H1 (cell line): ENCODE results near the gene RPTOR. TPM values are rescaled to one million over a fixed set of nuclear protein-coding genes. Genes with fewer than 3 reads are reported as not detected.

Experiments
- CTCF ChIA-PET: fragments of 300-600 bp; sonication (Branson Sonifier 250); formaldehyde crosslinking; loops from one replicate; lab custom pipeline; 2021; ENCODE audit not compliant: partially characterized antibody; lab: Charles Lee
- POLR2A ChIA-PET: fragments of 300-600 bp; sonication (Branson Sonifier 250); formaldehyde crosslinking; loops from one replicate; lab custom pipeline; 2021; ENCODE audit warnings: inconsistent platforms; ENCODE audit not compliant: partially characterized antibody; lab: Charles Lee
- DNase-seq, 2 experiments: peaks; one replicate each; pipeline versions ENCODE4 v3.0.0 to v3.0.0-alpha.2; 2010 to 2022; ENCODE audit warnings: low spot score in 2 of 2, low read depth in 1 of 2, mixed read lengths in 1 of 2
- FAIRE-seq: peaks from 2 replicates; lab custom pipeline; 2011; peaks lifted over from hg19 to GRCh38; lab: Jason Lieb, UNC
- H2AFZ ChIP-seq: 2 replicates; pipeline ENCODE4 v1.8.1; 2012; ENCODE audit warnings: low read length, inconsistent platforms
- H2AK5ac ChIP-seq: 2 replicates; pipeline ENCODE4 v1.6.1; 2013; ENCODE audit warnings: low read depth, low read length
- H2BK120ac ChIP-seq: replicated peaks from 2 replicates; pipeline ENCODE3; 2013; ENCODE audit warnings: low read depth, low read length, inconsistent platforms
- H2BK12ac ChIP-seq: 2 replicates; pipeline ENCODE4 v1.6.1; 2013; ENCODE audit warnings: low read depth, low read length
- H2BK15ac ChIP-seq: 2 replicates; pipeline ENCODE4 v1.6.1; 2013; ENCODE audit warnings: low read length
- H2BK20ac ChIP-seq: 2 replicates; pipeline ENCODE4 v1.6.1; 2013; ENCODE audit warnings: low read length
- H2BK5ac ChIP-seq: 2 replicates; pipeline ENCODE4 v1.6.1; 2013; ENCODE audit warnings: low read depth, low read length
- H3K14ac ChIP-seq: 2 replicates; pipeline ENCODE4 v1.6.1; 2013; ENCODE audit warnings: inconsistent platforms; ENCODE audit not compliant: insufficient read length
- H3K18ac ChIP-seq: 2 replicates; pipeline ENCODE4 v1.6.1; 2013; ENCODE audit warnings: low read length; ENCODE audit errors: extremely low read depth
- H3K23ac ChIP-seq: 2 replicates; pipeline ENCODE4 v1.6.1; 2013; ENCODE audit warnings: inconsistent platforms; ENCODE audit not compliant: insufficient read length
- H3K23me2 ChIP-seq: 2 replicates; pipeline ENCODE4 v1.6.1; 2013; ENCODE audit warnings: low read depth, low read length
- H3K27ac ChIP-seq: 2 replicates; pipeline ENCODE4 v1.6.1; 2011; ENCODE audit warnings: low read depth, low read length, inconsistent platforms
- H3K27me3 ChIP-seq, 4 experiments: replicated peaks in 1 of 4; 1 replicate in 1 of 4; 2 replicates in 3 of 4; pipeline versions ENCODE4 v1.6.1 to v1.8.1; 2011 to 2013; ENCODE audit warnings: low read length in 3 of 4, mild to moderate bottlenecking in 3 of 4, inconsistent platforms in 2 of 4, mixed read lengths in 2 of 4, moderate library complexity in 1 of 4; ENCODE audit not compliant: control insufficient read depth in 3 of 4, insufficient read depth in 3 of 4; ENCODE audit errors: extremely low read depth in 1 of 4
- H3K36me3 ChIP-seq, 4 experiments: 2 replicates each; pipeline versions ENCODE4 v1.6.1 to v1.8.1; 2011 to 2013; ENCODE audit warnings: mild to moderate bottlenecking in 4 of 4, low read length in 3 of 4, moderate library complexity in 2 of 4, control low read depth in 1 of 4, inconsistent platforms in 1 of 4; ENCODE audit not compliant: insufficient read depth in 4 of 4, control insufficient read depth in 2 of 4
- H3K4ac ChIP-seq: replicated peaks from 2 replicates; pipeline ENCODE3; 2013; ENCODE audit warnings: low read length, low read depth, mixed read lengths, inconsistent platforms; ENCODE audit not compliant: insufficient read length
- H3K4me1 ChIP-seq, 4 experiments: replicated peaks in 1 of 4; 1 replicate in 1 of 4; 2 replicates in 3 of 4; pipeline versions ENCODE4 v1.6.1 to v1.8.1; 2011 to 2013; ENCODE audit warnings: low read length in 3 of 4, inconsistent platforms in 2 of 4, mixed read lengths in 1 of 4; ENCODE audit not compliant: insufficient read depth in 4 of 4, control insufficient read depth in 3 of 4
- H3K4me2 ChIP-seq, 2 experiments: 2 replicates each; pipeline versions ENCODE4 v1.6.1 to v1.8.1; 2011 to 2013; ENCODE audit warnings: low read depth in 2 of 2, low read length in 2 of 2, control low read depth in 1 of 2, inconsistent platforms in 1 of 2, mild to moderate bottlenecking in 1 of 2; ENCODE audit not compliant: insufficient read depth in 1 of 2
- H3K4me3 ChIP-seq, 4 experiments: fragments of 200-600, 300-600 bp in 1 of 4; sonication (generic), shearing (Covaris generic), sonication (Bioruptor Twin) in 1 of 4; 2 replicates each; pipeline versions ENCODE4 v1.5.1 to v1.8.1; 2011 to 2016; ENCODE audit warnings: low read length in 4 of 4, low read depth in 3 of 4, control low read depth in 2 of 4, inconsistent platforms in 2 of 4, mild to moderate bottlenecking in 2 of 4, mixed read lengths in 1 of 4, moderate library complexity in 1 of 4; ENCODE audit not compliant: insufficient read depth in 2 of 4; ENCODE audit errors: extremely low read depth in 1 of 4
- H3K56ac ChIP-seq: replicated peaks from 2 replicates; pipeline ENCODE3; 2013; ENCODE audit warnings: low read depth, mild to moderate bottlenecking, mixed read lengths, low read length, inconsistent platforms; ENCODE audit not compliant: insufficient read length
- H3K79me1 ChIP-seq: 2 replicates; pipeline ENCODE4 v1.6.1; 2013; ENCODE audit warnings: low read depth, low read length, control low read depth
- H3K79me2 ChIP-seq, 2 experiments: 2 replicates each; pipeline versions ENCODE4 v1.6.1 to v1.8.1; 2012 to 2013; ENCODE audit warnings: low read length in 2 of 2, mild to moderate bottlenecking in 2 of 2, inconsistent platforms in 1 of 2; ENCODE audit not compliant: insufficient read depth in 2 of 2, control insufficient read depth in 1 of 2
- H3K9ac ChIP-seq, 4 experiments: replicated peaks in 1 of 4; 1 replicate in 1 of 4; 2 replicates in 3 of 4; pipeline versions ENCODE4 v1.6.1 to v1.8.1; 2011 to 2013; ENCODE audit warnings: low read depth in 3 of 4, low read length in 3 of 4, control low read depth in 2 of 4, mild to moderate bottlenecking in 2 of 4, moderate library complexity in 2 of 4, inconsistent platforms in 1 of 4; ENCODE audit errors: extremely low read depth in 1 of 4
- H3K9me3 ChIP-seq, 2 experiments: 2 replicates each; pipeline versions ENCODE4 v1.6.1 to v1.8.1; 2012 to 2013; ENCODE audit warnings: mild to moderate bottlenecking in 2 of 2, moderate library complexity in 2 of 2, control low read depth in 1 of 2, inconsistent platforms in 1 of 2, low read depth in 1 of 2, low read length in 1 of 2, mixed read lengths in 1 of 2; ENCODE audit not compliant: insufficient read depth in 2 of 2
- H4K20me1 ChIP-seq, 2 experiments: replicated peaks in 1 of 2; 2 replicates each; pipeline versions ENCODE3 to v1.8.1; 2011 to 2013; ENCODE audit warnings: inconsistent platforms in 2 of 2, low read length in 2 of 2, mild to moderate bottlenecking in 1 of 2; ENCODE audit not compliant: insufficient read depth in 2 of 2, control insufficient read depth in 1 of 2
- H4K5ac ChIP-seq: 2 replicates; pipeline ENCODE4 v1.6.1; 2013; ENCODE audit warnings: low read length, low read depth, mixed read lengths, inconsistent platforms; ENCODE audit not compliant: insufficient read length
- H4K8ac ChIP-seq: 2 replicates; pipeline ENCODE4 v1.8.0; 2013; ENCODE audit warnings: mild to moderate bottlenecking, moderate library complexity, low read length, inconsistent platforms; ENCODE audit not compliant: insufficient read depth; ENCODE audit errors: extremely low read depth
- H4K91ac ChIP-seq: replicated peaks from 2 replicates; pipeline ENCODE3; 2013; ENCODE audit warnings: low read length, mixed read lengths, inconsistent platforms; ENCODE audit not compliant: insufficient read length
- ASH2L ChIP-seq: fragments of 200-600, 300-600 bp; sonication (generic); IDR thresholded peaks from one replicate; pipeline ENCODE4 v1.7.1; 2017; ENCODE audit warnings: low read length
- CHD1 ChIP-seq: IDR thresholded peaks from 2 replicates; pipeline ENCODE4 v1.6.1; 2012; ENCODE audit warnings: low read depth, low read length, improper control_type of control experiment
- EGR1 ChIP-seq: IDR thresholded peaks from 2 replicates; pipeline ENCODE4 v1.6.1; 2011; ENCODE audit warnings: low read depth, low read length, borderline replicate concordance
- FOSL1 ChIP-seq: IDR thresholded peaks from 2 replicates; pipeline ENCODE4 v1.6.1; 2011; ENCODE audit warnings: mild to moderate bottlenecking, low read depth, low read length, moderate library complexity; ENCODE audit not compliant: insufficient read depth
- GABPA ChIP-seq: IDR thresholded peaks from 2 replicates; pipeline ENCODE4 v1.6.1; 2011; ENCODE audit warnings: mild to moderate bottlenecking, low read length, moderate library complexity, borderline replicate concordance; ENCODE audit not compliant: insufficient read depth
- PHF8 ChIP-seq: fragments of 200-600 bp; sonication (generic); conservative IDR thresholded peaks from 2 replicates; pipeline ENCODE4 v1.7.1; 2012; ENCODE audit warnings: low read depth, mild to moderate bottlenecking, inconsistent platforms, low read length, moderate library complexity
- POLR2AphosphoS5 ChIP-seq: IDR thresholded peaks from 2 replicates; pipeline ENCODE4 v1.6.1; 2011; ENCODE audit warnings: low read depth, low read length
- SAP30 ChIP-seq: fragments of 300-600 bp; sonication (generic); IDR thresholded peaks from 2 replicates; pipeline ENCODE4 v1.7.1; 2012; ENCODE audit warnings: low read length, moderate library complexity, mild to moderate bottlenecking, inconsistent platforms; ENCODE audit not compliant: insufficient read depth, insufficient replicate concordance
- SP1 ChIP-seq: IDR thresholded peaks from 2 replicates; pipeline ENCODE4 v1.6.1; 2011; ENCODE audit warnings: low read depth, low read length
- WGBS, 2 experiments: shearing (Covaris generic) in 1 of 2; methylation state at CpG; one replicate each; pipeline versions ENCODE4 v1.1.6 to v1.1.7; 2013 to 2015; ENCODE audit warnings: low lambda C conversion rate in 2 of 2, mixed read lengths in 2 of 2, inconsistent platforms in 1 of 2, low coverage in 1 of 2, missing lambda C conversion rate in 1 of 2; ENCODE audit not compliant: insufficient replicate concordance in 2 of 2, insufficient coverage in 1 of 2, insufficient read length in 1 of 2; ENCODE audit errors: extremely low coverage in 1 of 2, missing lambda C conversion rate in 1 of 2; 5-methylcytosine and 5-hydroxymethylcytosine counted together
- polyA plus RNA-seq, 7 experiments: library from polyadenylated mRNA; depleted of rRNA in 3 of 7; stranded (reverse) in 5 of 7; unstranded in 2 of 7; fragments of >200 nt in 5 of 7; fragments of 200-250 nt in 2 of 7; gene quantifications; 1 replicate in 5 of 7; 2 replicates in 1 of 7; 4 replicates in 1 of 7; pipeline versions ENCODE4 v1.2.1 to v1.2.3, GENCODE V29; 2011 to 2013; ENCODE audit warnings: missing spikeins in 2 of 7, mixed read lengths in 2 of 7
- total RNA-seq: library from RNA; stranded (reverse); fragmentation: NEBNext Ultra II Directional; extraction: Animal tissue kit (Norgen Biotek cat#: 25700); gene quantifications from 2 replicates; pipeline ENCODE4 v1.2.1, GENCODE V29; 2021
- TF ChIP-seq, protein P1 (sequence below): IDR thresholded peaks from 2 replicates; pipeline ENCODE4 v1.6.1; 2012; ENCODE audit warnings: inconsistent platforms
- TF ChIP-seq, protein P2 (sequence below): IDR thresholded peaks from 2 replicates; pipeline ENCODE4 v1.6.1; 2011; ENCODE audit warnings: low read depth, mild to moderate bottlenecking, low read length; ENCODE audit not compliant: insufficient read depth

RPTOR gene
- total and polyA plus RNA-seq, 2 of the 8 experiments (the other 6 are each of a cell fraction or from before 2014, with no cell fraction given), result 6.9 to 28.7 TPM

DNA sequence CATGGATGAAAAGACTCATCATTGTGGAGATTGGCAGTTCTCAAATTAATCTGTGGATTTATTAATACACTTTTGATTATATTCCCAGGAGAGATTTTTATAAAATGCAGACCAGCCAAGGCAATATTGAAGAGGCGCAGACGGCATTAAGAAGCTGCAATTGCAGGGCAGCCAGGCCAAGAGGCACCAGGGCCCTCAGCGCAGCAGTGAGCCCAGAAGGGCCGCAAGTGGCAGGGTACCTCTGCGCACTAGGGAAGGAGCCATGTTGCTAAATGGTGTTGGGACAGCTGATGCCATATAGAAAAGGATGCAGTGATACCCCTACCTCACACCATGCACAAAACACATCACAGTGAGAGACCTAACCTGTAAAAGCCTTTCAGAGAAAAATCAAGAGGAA is 410.4 kb downstream of the RPTOR start:
- no peaks in the 10 kb centered on the region for H3K9me3 ChIP-seq
- H2AFZ ChIP-seq, result no peak overlapping the region
- no peak overlapping the region for H2BK15ac ChIP-seq
- no peaks in the 10 kb centered on the region for H3K79me1 ChIP-seq
- H3K4me2 ChIP-seq, result no peak overlapping the region
- no peaks in the 10 kb centered on the region for H3K36me3 ChIP-seq
- no peaks in the 10 kb centered on the region for H3K23me2 ChIP-seq
- no peak overlapping the region for H4K91ac ChIP-seq
- H3K9ac ChIP-seq, result no peak overlapping the region; a peak in 1 of 7 replicates
- H3K27me3 ChIP-seq, result no peaks in the 10 kb centered on the region
- ChIA-PET CTCF (interaction anchor here (0.9 to 2.1 kb wide), 2 partner anchors 11 to 17 kb away, joined by 3 to 6 read pairs; no protein-coding TSS in a partner anchor), POLR2A (no interaction called here)
- H2AK5ac ChIP-seq, result no peak overlapping the region
- no peak overlapping the region for H4K8ac ChIP-seq
- H3K18ac ChIP-seq, result no peak overlapping the region
- no peak overlapping the region for H4K5ac ChIP-seq
- DNase-seq (no peak), FAIRE-seq (no peak)
- WGBS, 2 experiments, result 100% methylated on average over 5 of the region's 5 CpGs; no CpG with 5 or more reads in 1 of the 2 experiments
- H3K4me3 ChIP-seq, result no peak overlapping the region
- peaks cover 0 to 3% of the 10 kb centered on the region in 2 experiments for H4K20me1 ChIP-seq
- H2BK20ac ChIP-seq, result no peak overlapping the region
- no peak overlapping the region for H3K14ac ChIP-seq
- H2BK5ac ChIP-seq, result no peak overlapping the region
- no peaks in the 10 kb centered on the region for H3K4me1 ChIP-seq
- no peak overlapping the region for H3K23ac ChIP-seq
- H3K4ac ChIP-seq, result no peak overlapping the region
- H2BK120ac ChIP-seq, result no peak overlapping the region
- no peaks in the 10 kb centered on the region for H3K79me2 ChIP-seq
- TF ChIP-seq, protein P1, sequence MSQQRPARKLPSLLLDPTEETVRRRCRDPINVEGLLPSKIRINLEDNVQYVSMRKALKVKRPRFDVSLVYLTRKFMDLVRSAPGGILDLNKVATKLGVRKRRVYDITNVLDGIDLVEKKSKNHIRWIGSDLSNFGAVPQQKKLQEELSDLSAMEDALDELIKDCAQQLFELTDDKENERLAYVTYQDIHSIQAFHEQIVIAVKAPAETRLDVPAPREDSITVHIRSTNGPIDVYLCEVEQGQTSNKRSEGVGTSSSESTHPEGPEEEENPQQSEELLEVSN, result no peak
- TF ChIP-seq CHD1 (no peak), PHF8 (no peak), SP1 (no peak), EGR1 (no peak), POLR2AphosphoS5 (no peak), ASH2L (no peak), SAP30 (no peak), GABPA (no peak), FOSL1 (no peak)
- TF ChIP-seq, protein P2, sequence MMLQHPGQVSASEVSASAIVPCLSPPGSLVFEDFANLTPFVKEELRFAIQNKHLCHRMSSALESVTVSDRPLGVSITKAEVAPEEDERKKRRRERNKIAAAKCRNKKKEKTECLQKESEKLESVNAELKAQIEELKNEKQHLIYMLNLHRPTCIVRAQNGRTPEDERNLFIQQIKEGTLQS, result no peak
- H3K27ac ChIP-seq, result no peak overlapping the region
- no peak overlapping the region for H2BK12ac ChIP-seq
- no peak overlapping the region for H3K56ac ChIP-seq
